HEK293T (cell line): ENCODE data around the gene C2orf15.
A peak's percentile ranks its signal among the peaks of the same experiment; 100 is the strongest.

Source experiments
- CTCF ChIA-PET: fragments of 350-600 bp; formaldehyde crosslinking; extraction: SDS; loops from one replicate; lab custom pipeline; 2021; ENCODE audit warnings: antibody characterized with exemption, inconsistent platforms; lab: Yijun Ruan, JAX
- POLR2A ChIA-PET: fragments of 350-600 bp; formaldehyde crosslinking; extraction: SDS; loops from one replicate; lab custom pipeline; 2020; ENCODE audit warnings: antibody characterized with exemption, inconsistent platforms; lab: Yijun Ruan, JAX
- DNase-seq: peaks from one replicate; pipeline ENCODE4 v3.0.0; 2012; ENCODE audit warnings: mixed read lengths; ENCODE audit errors: extremely low spot score
- ARNT ChIP-seq: fragments of 450-650 bp; IDR thresholded peaks from 2 replicates; pipeline ENCODE4 v1.6.1; 2017; ENCODE audit warnings: mild to moderate bottlenecking
- BHLHE40 ChIP-seq: fragments of 450-650 bp; IDR thresholded peaks from 2 replicates; pipeline ENCODE4 v1.6.1; 2016; ENCODE audit warnings: mild to moderate bottlenecking, moderate library complexity, borderline replicate concordance
- CTBP1 ChIP-seq: fragments of 450-650 bp; IDR thresholded peaks from 2 replicates; pipeline ENCODE4 v1.6.1; 2016; ENCODE audit warnings: borderline replicate concordance
- ELF4 ChIP-seq: fragments of 450-650 bp; IDR thresholded peaks from 2 replicates; pipeline ENCODE4 v1.6.1; 2017; ENCODE audit warnings: antibody characterized with exemption
- FOXA1 ChIP-seq: fragments of 450-650 bp; IDR thresholded peaks from 2 replicates; pipeline ENCODE4 v1.6.1; 2016; ENCODE audit warnings: mild to moderate bottlenecking
- FOXK2 ChIP-seq: fragments of 450-650 bp; IDR thresholded peaks from 2 replicates; pipeline ENCODE4 v1.6.1; 2016; ENCODE audit warnings: mild to moderate bottlenecking
- FOXM1 ChIP-seq: fragments of 450-650 bp; IDR thresholded peaks from 2 replicates; pipeline ENCODE4 v1.6.1; 2017; ENCODE audit warnings: mild to moderate bottlenecking, borderline replicate concordance
- HDGF ChIP-seq: fragments of 450-650 bp; IDR thresholded peaks from 2 replicates; pipeline ENCODE4 v1.6.1; 2017; ENCODE audit warnings: antibody characterized with exemption, borderline replicate concordance
- L3MBTL2 ChIP-seq: fragments of 450-650 bp; conservative IDR thresholded peaks from 2 replicates; pipeline ENCODE4 v1.6.1; 2016; ENCODE audit warnings: mild to moderate bottlenecking
- LEF1 ChIP-seq: fragments of 450-650 bp; IDR thresholded peaks from 2 replicates; pipeline ENCODE4 v1.6.1; 2017; ENCODE audit warnings: mild to moderate bottlenecking, borderline replicate concordance
- NFRKB ChIP-seq: fragments of 450-650 bp; IDR thresholded peaks from 2 replicates; pipeline ENCODE4 v1.6.1; 2016; ENCODE audit warnings: mild to moderate bottlenecking, moderate library complexity
- PKNOX1 ChIP-seq: fragments of 450-650 bp; IDR thresholded peaks from 2 replicates; pipeline ENCODE4 v1.6.1; 2016
- SP1 ChIP-seq: fragments of 450-650 bp; IDR thresholded peaks from 2 replicates; pipeline ENCODE4 v1.6.1; 2017
- SUZ12 ChIP-seq: fragments of 450-650 bp; IDR thresholded peaks from 2 replicates; pipeline ENCODE4 v1.6.1; 2016; ENCODE audit warnings: mild to moderate bottlenecking
- TARDBP ChIP-seq: fragments of 450-650 bp; IDR thresholded peaks from 2 replicates; pipeline ENCODE4 v1.6.1; 2016
- ZNF384 ChIP-seq: fragments of 450-650 bp; IDR thresholded peaks from 2 replicates; pipeline ENCODE4 v1.6.1; 2016

Gene C2orf15

GRCh38 chr2:99171377-99172140 is 30.1 kb downstream of the C2orf15 start:
- no peak for DNase-seq
- TF ChIP-seq L3MBTL2 (no peak), SUZ12 (no peak), FOXM1 (no peak), TARDBP (no peak), SP1 (no peak), ARNT (no peak), FOXK2 (no peak), LEF1 (no peak), ELF4 (no peak), HDGF (no peak), NFRKB (no peak), CTBP1 (no peak), PKNOX1 (no peak), BHLHE40 (no peak), FOXA1 (no peak), ZNF384 (no peak)
- POLR2A ChIA-PET, result interaction anchor here (1.1 kb wide), 1 partner anchor 17 kb away, joined by 3 read pairs; the partner anchor contains the start of genes LIPT1 and TSGA10
- CTCF ChIA-PET, result no interaction called here

- CTCF ChIA-PET, result interaction anchor here (0.7 kb wide), 2 partner anchors 156 to 684 kb away, joined by 3 read pairs; no protein-coding TSS in a partner anchor
Observed at GRCh38 chr2:99180755-99181623, 39.5 kb downstream of the C2orf15 start, which contains the start of the genes MITD1 and MRPL30. Gene MITD1 (minus strand): TSS chr2:99181058. CDS start chr2:99180981, 77 bp downstream. Gene MRPL30 (plus strand): TSS chr2:99181184. CDS start chr2:99186204, 5,020 bp downstream.

GRCh38 chr2:99181624-99182000 is 40.1 kb downstream of the C2orf15 start:
- DNase-seq, result peak; percentile 17
- TF ChIP-seq ZNF384 (no peak), FOXM1 (no peak), ELF4 (no peak), HDGF (no peak), FOXK2 (no peak), TARDBP (no peak), CTBP1 (no peak), PKNOX1 (no peak), NFRKB (no peak), ARNT (no peak), LEF1 (no peak)
- ChIA-PET POLR2A (interaction anchor here (0.5 to 3.2 kb wide), 6 partner anchors 16 to 166 kb away, joined by 3 to 31 read pairs (median 12); partner anchors contain the start of genes C2orf15, EIF5B, LIPT1 and TSGA10), CTCF (no interaction called here)

More at GRCh38 chr2:99180755-99181623, 39.5 kb downstream of the C2orf15 start, which contains the start of the genes MITD1 and MRPL30:
- peak; percentile 84 for DNase-seq
- TF ChIP-seq ARNT, result no peak
- no peak for TF ChIP-seq FOXM1
- no peak for TF ChIP-seq FOXK2
- peak; percentile 92 for TF ChIP-seq CTBP1
- peak; percentile 64 for TF ChIP-seq TARDBP
- TF ChIP-seq L3MBTL2, result peak; percentile 80
- peak; percentile 92 for TF ChIP-seq ELF4
- POLR2A ChIA-PET, result interaction anchor here (0.5 to 3.2 kb wide), 13 partner anchors 11 to 800 kb away, joined by 3 to 31 read pairs (median 4); partner anchors contain the start of genes C2orf15, EIF5B, LIPT1 and TSGA10

- no peak for TF ChIP-seq ELF4
- no peak for TF ChIP-seq ZNF384
- no peak for TF ChIP-seq HDGF
- TF ChIP-seq TARDBP, result no peak
- TF ChIP-seq FOXM1, result no peak
- no peak for TF ChIP-seq FOXA1
- no peak for TF ChIP-seq FOXK2
- TF ChIP-seq L3MBTL2, result no peak
- no peak for TF ChIP-seq NFRKB
- TF ChIP-seq CTBP1, result no peak
- TF ChIP-seq LEF1, result no peak
- POLR2A ChIA-PET, result interaction anchor here (3.2 kb wide), 1 partner anchor 28 kb away, joined by 31 read pairs; the partner anchor contains the start of genes LIPT1 and TSGA10
- no peak for DNase-seq
- CTCF ChIA-PET, result no interaction called here
Observed at GRCh38 chr2:99183025-99183424, 41.5 kb downstream of the C2orf15 start.

GRCh38 chr2:99184811-99185210 is 43.3 kb downstream of the C2orf15 start:
- CTCF ChIA-PET, result no interaction called here
- no peak for DNase-seq
- TF ChIP-seq ZNF384 (no peak), BHLHE40 (no peak), PKNOX1 (no peak), ARNT (no peak), CTBP1 (no peak), L3MBTL2 (no peak), TARDBP (no peak), NFRKB (no peak), FOXK2 (no peak), FOXM1 (no peak), ELF4 (no peak)
- POLR2A ChIA-PET, result interaction anchor here (1.0 kb wide), 1 partner anchor 44 kb away, joined by 4 read pairs; no protein-coding TSS in a partner anchor
